ENCODE data around the gene SLAMF6.
"Not testable (repeated sequence)": the region's sequence is repeated elsewhere in the genome, so short reads cannot be mapped to it uniquely, and the experiment has no call there.

Gene SLAMF6

GRCh38 chr1:160500321-160500990, 22.6 kb downstream of the SLAMF6 start:
- no peak for DNase-seq

DNA sequence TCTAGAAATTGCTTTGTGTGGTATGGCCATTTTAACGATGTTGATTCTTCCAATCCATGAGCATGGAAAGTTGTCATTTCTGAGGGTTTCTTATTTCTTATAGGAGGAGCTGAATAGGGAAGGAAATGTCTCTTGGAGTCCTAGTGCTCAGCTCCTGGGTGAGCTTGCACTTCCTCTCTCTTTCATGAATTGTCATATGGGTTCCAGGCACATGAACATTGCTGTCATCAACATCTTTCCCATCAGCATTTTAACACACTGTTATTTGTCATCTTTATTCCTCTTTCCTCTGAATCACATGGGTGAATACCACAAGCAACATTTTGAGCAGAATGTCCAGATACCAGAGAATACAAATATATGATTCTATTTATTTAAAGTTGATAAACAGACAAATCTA, 23.4 kb downstream of the SLAMF6 start:
- no peak for DNase-seq

DNA sequence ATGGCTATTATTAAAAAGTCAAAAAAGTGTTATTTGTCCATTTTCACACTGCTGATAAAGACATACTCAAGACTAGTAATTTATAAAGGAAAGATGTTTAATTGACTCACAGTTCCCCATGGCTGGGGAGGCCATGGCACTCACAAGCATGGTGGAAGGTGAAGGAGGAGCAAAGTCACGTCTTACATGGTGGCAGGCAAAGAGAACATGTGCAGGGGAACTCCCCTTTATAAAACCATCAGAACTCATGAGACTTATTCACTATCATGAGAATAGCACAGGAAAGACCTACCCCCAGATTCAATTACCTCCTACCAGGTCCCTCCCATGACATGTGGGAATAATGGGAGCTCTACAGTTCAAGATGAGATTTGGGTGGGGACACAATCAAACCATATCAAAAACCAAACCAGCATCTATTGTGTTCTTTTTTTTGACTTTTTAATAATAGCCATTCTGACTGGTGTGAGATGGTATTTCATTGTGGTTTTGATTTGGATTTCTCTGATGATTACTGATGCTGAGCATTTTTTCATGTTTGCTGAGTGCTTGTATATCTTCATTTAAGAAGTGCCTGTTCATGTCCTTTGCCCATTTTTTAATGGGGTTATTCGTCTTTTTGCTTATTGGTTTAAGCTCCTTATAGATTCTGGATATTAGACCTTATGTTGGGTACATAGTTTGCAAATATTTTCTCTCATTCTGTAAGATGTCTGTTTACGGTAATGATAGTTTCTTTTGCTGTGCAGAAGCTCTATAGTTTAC, 24.6 kb downstream of the SLAMF6 start:
- DNase-seq = not testable (repeated sequence)

- DNase-seq = no peak
Measured at GRCh38 chr1:160496334-160496733, 26.7 kb downstream of the SLAMF6 start.

- DNase-seq = peak; percentile 21
Measured at GRCh38 chr1:160494620-160495019, 28.4 kb downstream of the SLAMF6 start.

GRCh38 chr1:160492617-160493016, 30.4 kb downstream of the SLAMF6 start:
- no peak for DNase-seq

- no peak for DNase-seq
Measured at GRCh38 chr1:160491981-160492380, 31.1 kb downstream of the SLAMF6 start.

DNA sequence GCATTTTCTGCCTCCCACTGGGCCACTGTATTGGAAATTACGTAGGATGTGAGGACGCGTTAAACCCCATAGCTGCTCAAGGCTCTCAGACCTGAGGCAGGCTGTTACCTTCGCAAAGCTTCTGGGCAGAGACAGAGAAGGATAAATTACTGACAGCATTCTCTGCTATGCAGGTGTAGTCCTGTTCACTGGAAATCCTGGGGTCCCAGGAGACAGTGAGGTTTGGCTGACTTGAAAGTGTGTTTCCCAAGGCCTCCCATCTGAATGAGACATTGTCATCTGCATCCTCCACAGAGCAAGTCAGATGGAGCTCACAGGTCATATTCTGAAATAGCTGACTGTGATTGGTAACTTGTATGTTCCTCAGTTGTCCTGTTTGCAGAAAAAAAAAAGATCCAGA, 32.0 kb downstream of the SLAMF6 start:
- no peak for DNase-seq

DNA sequence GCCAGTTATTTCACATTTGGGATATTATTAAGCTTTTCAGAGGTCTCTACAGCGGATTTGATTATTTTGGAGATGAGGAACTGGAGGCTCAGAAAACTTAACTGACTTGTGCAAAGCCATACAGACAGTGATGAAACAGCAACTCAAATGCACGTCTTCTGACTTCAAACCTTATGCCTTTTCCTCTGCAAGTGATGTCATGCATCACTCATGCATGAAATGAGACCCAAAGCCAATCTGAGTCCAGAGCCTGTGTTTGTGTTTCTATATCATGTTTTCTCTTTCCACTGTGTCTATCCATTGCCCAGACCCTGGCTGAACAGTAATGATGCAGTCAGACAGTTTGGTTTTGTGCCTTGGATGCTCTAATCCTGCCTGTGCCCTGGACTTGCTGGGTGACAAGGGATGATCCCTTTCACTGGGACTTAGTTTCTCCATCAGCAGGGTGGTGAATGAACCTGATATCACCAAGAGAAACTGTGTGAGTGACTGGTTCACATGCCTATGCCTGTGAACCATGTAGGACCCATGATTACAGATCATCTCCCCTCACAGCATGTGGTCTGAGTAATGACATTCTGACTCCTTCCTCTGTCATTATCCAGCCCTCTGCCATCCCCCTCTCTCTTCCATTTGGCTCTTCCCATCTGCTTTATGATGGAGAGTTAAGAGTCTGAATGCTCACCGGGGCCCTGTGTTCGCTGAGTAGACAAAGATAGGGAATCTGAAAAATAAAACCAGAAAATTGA, 33.4 kb downstream of the SLAMF6 start:
- no peak for DNase-seq

GRCh38 chr1:160488347-160489058, 34.6 kb downstream of the SLAMF6 start:
- no peak for DNase-seq

GRCh38 chr1:160486453-160486852, 36.6 kb downstream of the SLAMF6 start:
- DNase-seq = no peak

- DNase-seq = no peak
Measured at GRCh38 chr1:160483505-160484185, 39.4 kb downstream of the SLAMF6 start.

DNA sequence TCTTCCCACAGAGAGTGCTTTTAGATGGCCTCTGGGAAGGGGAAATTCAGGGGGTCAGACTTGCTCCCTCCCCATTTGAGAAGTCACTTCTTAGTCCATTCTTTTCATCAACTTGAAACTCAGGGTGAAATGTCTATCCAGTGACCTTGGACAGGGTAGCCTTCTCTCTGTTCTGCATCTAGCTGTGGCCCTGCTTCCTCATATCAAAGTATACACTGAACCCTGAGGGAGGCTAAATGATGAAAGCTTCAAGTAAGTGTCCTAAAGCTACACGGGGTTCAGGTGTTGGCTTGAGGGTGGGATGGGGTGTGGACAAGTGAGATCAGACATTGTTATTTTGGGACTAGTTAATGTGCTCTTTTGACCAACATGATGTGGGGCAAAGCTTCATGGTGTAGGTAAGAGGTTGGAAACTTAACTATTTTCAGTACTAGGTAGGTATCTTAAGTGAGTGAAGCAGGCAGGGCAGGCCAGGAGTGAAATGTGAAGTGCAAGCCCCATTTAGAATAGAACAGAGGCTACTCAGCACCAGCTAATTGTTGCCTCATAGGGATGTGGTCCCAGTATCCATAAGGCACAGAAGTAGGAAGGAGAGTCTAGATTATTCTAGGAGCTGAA, 41.0 kb downstream of the SLAMF6 start:
- no peak for DNase-seq

- DNase-seq = not testable (repeated sequence)
Measured at GRCh38 chr1:160480781-160481180, 42.3 kb downstream of the SLAMF6 start.

- not testable (repeated sequence) for DNase-seq
Measured at GRCh38 chr1:160479091-160479490, 44.0 kb downstream of the SLAMF6 start.

GRCh38 chr1:160474392-160475242, 48.4 kb downstream of the SLAMF6 start:
- DNase-seq = no peak

- DNase-seq = no peak
Measured at GRCh38 chr1:160472112-160472511, 50.9 kb downstream of the SLAMF6 start.

DNA sequence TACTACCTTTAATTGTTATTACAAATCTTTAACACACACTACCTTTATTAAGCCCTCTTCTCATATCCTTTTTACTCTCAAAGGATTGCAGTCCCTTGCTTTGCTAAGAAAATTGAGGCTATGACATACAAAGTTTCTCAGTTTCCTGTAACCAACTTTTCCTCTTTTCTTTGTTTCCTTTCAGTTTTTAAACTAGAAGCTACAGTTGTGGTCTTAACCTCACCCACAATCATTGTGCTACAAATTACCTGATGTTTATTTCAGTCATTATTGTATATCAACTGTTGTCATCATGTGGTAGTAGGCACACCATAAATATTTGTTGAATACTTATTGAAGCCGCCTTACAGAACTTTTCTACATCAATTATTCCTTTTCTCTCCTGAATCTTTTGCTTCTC, 51.8 kb downstream of the SLAMF6 start:
- DNase-seq = no peak

GRCh38 chr1:160467576-160467975, 55.5 kb downstream of the SLAMF6 start:
- no peak for DNase-seq

DNA sequence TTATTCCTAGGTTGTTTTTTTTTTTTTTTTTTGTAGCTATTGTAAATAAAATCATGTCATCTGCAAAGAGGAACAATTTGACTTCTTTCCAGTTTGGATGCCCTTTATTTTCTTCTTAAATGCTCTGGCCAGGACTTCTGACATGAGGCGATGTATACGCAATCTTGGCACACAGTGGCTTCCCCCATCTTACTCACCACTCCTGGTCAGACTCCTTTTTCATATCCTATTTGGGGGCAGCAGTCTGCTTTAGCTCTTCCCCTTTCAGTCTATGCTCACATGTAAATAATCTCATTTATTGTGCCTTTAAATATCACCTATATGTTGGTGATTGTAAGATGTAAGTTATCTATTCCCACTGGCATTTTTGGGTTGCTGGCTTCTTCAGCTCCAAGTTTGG, 56.1 kb downstream of the SLAMF6 start:
- no peak for DNase-seq

GRCh38 chr1:160465123-160465522, 57.9 kb downstream of the SLAMF6 start:
- no peak for DNase-seq
